Body of pancreas (tissue), 4 donors: Measurements from ENCODE around the gene MRPS18B.

ENCODE experiments used
- CTCF ChIP-seq, 7 experiments: fragments of 450-650 bp in 4 of 7; fragments of 200-600 bp in 3 of 7; sonication (generic) in 3 of 7; IDR thresholded peaks; one replicate each; pipeline ENCODE4 v1.5.1; 2016 to 2019; ENCODE audit warnings: antibody characterized with exemption in 7 of 7
- POLR2A ChIP-seq, 3 donors: fragments of 450-650 bp; IDR thresholded peaks; one replicate each; pipeline ENCODE4 v1.6.1; 2016; ENCODE audit warnings: antibody characterized with exemption in 3 of 3, mild to moderate bottlenecking in 2 of 3

GRCh38 chr6:30578051-30578450 lies 39.6 kb upstream of the MRPS18B start:
- TF ChIP-seq CTCF (IDR thresholded peaks at IDR 0.05), result no peak
- TF ChIP-seq POLR2A (IDR thresholded peaks at IDR 0.05), result no peak
